ENCODE results near the gene SHB. TPM values are rescaled to one million over a fixed set of nuclear protein-coding genes. Genes with fewer than 3 reads are reported as not detected.

Gene SHB
- total and polyA plus RNA-seq, 2 experiments from 2014 or later, result 20.8 to 48.3 TPM

DNA sequence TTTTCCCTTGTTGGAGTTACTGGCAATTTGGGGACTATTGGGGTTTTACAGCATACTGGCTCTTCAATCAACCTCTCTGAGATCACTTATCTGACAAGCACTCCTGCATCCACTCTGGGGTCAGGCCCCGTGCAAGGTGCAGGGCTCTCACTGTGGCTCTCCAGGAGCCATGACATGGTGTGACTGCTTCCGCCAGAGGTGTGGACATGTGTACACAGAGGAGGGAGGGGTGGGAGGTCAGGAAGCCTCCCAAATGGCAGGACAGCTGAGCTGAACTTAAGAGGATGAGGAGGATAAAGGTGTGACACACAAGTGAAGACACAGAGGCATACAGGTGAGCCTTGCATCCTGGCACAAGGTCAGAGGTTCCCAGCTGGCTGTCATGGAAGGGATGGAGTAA is 24.3 kb downstream of the SHB start:
- Histone ChIP-seq H3K4me3 (no peak overlapping the region), H3K36me3 (replicated peaks; ENCODE audit: insufficient read depth, low read depth) (no peaks in the 10 kb centered on the region), H2AFZ (no peak overlapping the region), H3K9me3 (ENCODE audit: low read depth) (no peaks in the 10 kb centered on the region), H3K4me1 (ENCODE audit: insufficient read depth) (peaks cover 34% of the 10 kb centered on the region), H3K4me2 (no peak overlapping the region), H3K79me2 (peaks cover 84% of the 10 kb centered on the region), H3K27me3 (no peaks in the 10 kb centered on the region), H3K27ac (no peak overlapping the region), H4K20me1 (ENCODE audit: insufficient read depth, poor library complexity, severe bottlenecking) (no peaks in the 10 kb centered on the region), H3K9me2 (replicated peaks; ENCODE audit: insufficient read depth) (no peaks in the 10 kb centered on the region)
- WGBS (ENCODE audit: low lambda C conversion rate, missing lambda C conversion rate), result 79% methylated on average over 2 of the region's 2 CpGs
- no peak for TF ChIP-seq EZH2phosphoT487 (IDR thresholded peaks at IDR 0.05; ENCODE audit: low read depth, severe bottlenecking, unreplicated experiment)
- TF ChIP-seq, protein P1, sequence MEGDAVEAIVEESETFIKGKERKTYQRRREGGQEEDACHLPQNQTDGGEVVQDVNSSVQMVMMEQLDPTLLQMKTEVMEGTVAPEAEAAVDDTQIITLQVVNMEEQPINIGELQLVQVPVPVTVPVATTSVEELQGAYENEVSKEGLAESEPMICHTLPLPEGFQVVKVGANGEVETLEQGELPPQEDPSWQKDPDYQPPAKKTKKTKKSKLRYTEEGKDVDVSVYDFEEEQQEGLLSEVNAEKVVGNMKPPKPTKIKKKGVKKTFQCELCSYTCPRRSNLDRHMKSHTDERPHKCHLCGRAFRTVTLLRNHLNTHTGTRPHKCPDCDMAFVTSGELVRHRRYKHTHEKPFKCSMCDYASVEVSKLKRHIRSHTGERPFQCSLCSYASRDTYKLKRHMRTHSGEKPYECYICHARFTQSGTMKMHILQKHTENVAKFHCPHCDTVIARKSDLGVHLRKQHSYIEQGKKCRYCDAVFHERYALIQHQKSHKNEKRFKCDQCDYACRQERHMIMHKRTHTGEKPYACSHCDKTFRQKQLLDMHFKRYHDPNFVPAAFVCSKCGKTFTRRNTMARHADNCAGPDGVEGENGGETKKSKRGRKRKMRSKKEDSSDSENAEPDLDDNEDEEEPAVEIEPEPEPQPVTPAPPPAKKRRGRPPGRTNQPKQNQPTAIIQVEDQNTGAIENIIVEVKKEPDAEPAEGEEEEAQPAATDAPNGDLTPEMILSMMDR (IDR thresholded peaks at IDR 0.05; ENCODE audit: poor library complexity), result no peak
- TF ChIP-seq EZH2 (IDR thresholded peaks at IDR 0.05; ENCODE audit: borderline replicate concordance), result no peak
- no peak for DNase-seq (ENCODE audit: low spot score)

DNA sequence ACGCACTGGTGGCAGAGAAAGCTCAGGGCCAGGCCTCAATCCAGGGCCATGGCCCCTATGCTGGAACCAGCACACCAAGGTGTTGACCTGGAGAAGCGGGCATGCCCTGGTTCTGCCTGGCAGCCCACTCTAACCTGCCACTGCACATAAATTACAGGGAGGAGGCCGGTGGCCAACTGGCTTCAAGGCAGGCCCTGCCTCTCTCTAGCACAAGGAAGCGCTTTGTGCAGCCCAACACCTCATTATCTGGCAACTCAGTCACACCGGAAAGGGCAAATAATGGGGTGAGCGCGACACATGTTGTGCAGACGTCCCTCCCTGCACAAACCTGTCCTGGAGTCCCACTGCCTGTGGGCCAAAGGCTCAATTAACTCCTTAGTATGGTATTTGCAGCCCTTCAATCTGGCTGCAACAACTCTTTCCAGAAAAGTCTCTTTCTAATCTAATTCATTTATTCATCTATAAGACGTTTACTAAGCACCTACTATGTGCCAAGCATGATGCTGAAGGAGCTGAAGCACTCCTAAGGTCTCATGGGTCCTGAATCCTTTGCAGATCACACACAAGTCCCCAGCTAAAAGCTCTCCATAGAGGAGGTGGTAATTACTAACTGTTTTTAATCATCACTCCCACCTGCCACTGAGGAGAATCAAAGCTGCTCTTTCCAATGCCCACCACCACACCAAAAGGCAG is 24.9 kb downstream of the SHB start:
- DNase-seq (ENCODE audit: low spot score), result no peak
- Histone ChIP-seq H3K36me3 (replicated peaks; ENCODE audit: insufficient read depth, low read depth) (no peaks in the 10 kb centered on the region), H3K27me3 (no peaks in the 10 kb centered on the region), H4K20me1 (ENCODE audit: insufficient read depth, poor library complexity, severe bottlenecking) (peaks cover 2% of the 10 kb centered on the region), H3K79me2 (peaks cover 82% of the 10 kb centered on the region), H3K4me3 (no peak overlapping the region), H3K4me2 (no peak overlapping the region), H3K27ac (no peak overlapping the region), H3K4me1 (ENCODE audit: insufficient read depth) (peaks cover 40% of the 10 kb centered on the region), H3K9me3 (ENCODE audit: low read depth) (no peaks in the 10 kb centered on the region), H3K9me2 (replicated peaks; ENCODE audit: insufficient read depth) (no peaks in the 10 kb centered on the region), H2AFZ (no peak overlapping the region)
- WGBS (ENCODE audit: low lambda C conversion rate, missing lambda C conversion rate), result 79% methylated on average over 9 of the region's 9 CpGs
- TF ChIP-seq, protein P1 (IDR thresholded peaks at IDR 0.05; ENCODE audit: poor library complexity), result no peak

DNA sequence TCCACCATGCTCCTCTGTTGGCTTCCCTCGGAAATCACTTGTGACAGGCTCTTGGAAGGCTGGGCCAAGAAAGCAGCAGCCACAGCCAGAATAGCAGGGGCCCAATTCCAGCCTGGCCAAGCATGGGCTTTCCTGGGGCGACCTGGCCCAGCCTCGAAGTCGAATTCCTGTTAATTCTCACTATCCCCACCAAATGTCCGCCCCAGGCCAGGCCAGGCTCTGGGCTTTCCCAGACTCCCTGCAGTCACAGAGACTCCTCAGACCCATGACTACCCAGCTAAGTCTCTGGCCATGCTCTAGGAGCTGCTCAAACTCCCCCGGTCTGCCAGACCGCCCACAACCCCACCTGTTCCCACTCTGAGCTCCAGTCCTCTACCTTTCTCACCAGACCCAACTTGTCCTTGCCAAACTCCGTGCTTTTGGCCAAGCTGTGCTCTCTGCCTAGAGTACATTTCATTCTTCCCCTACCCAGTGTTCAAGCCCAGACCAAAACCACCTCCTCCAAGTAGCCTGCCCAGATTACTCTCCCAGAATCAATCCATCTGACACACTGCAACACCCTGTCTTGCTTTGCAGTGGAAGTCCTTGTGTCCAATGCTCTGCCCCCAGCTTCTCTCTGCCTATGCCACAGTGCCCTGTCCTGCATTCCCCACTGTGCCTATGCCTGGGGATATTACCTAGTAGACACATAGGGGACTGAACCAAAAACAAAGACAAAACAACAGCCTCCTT is 26.2 kb downstream of the SHB start:
- no peaks in the 10 kb centered on the region for H3K9me3 ChIP-seq (ENCODE audit: low read depth)
- H3K36me3 ChIP-seq (replicated peaks; ENCODE audit: insufficient read depth, low read depth), result no peaks in the 10 kb centered on the region
- peaks cover 8% of the 10 kb centered on the region for H4K20me1 ChIP-seq (ENCODE audit: insufficient read depth, poor library complexity, severe bottlenecking)
- TF ChIP-seq EZH2 (IDR thresholded peaks at IDR 0.05; ENCODE audit: borderline replicate concordance), result no peak
- TF ChIP-seq, protein P1 (IDR thresholded peaks at IDR 0.05; ENCODE audit: poor library complexity), result no peak
- no peak for TF ChIP-seq EZH2phosphoT487 (IDR thresholded peaks at IDR 0.05; ENCODE audit: low read depth, severe bottlenecking, unreplicated experiment)
- H3K4me2 ChIP-seq, result no peak overlapping the region
- H3K9me2 ChIP-seq (replicated peaks; ENCODE audit: insufficient read depth), result no peaks in the 10 kb centered on the region
- no peak overlapping the region for H3K4me3 ChIP-seq
- DNase-seq (ENCODE audit: low spot score), result no peak
- WGBS (ENCODE audit: low lambda C conversion rate, missing lambda C conversion rate), result 89% methylated on average over 8 of the region's 8 CpGs
- peaks cover 45% of the 10 kb centered on the region for H3K4me1 ChIP-seq (ENCODE audit: insufficient read depth)
- no peaks in the 10 kb centered on the region for H3K27me3 ChIP-seq
- no peak overlapping the region for H2AFZ ChIP-seq
- H3K27ac ChIP-seq, result no peak overlapping the region
- H3K79me2 ChIP-seq, result peaks cover 85% of the 10 kb centered on the region
